Cardiac muscle cell (in vitro differentiated cells and primary cell): Measurements from ENCODE around the gene FGD4. TPM values are rescaled to one million over a fixed set of nuclear protein-coding genes. Genes with fewer than 3 reads are reported as not detected.
"Not testable (repeated sequence)": the region's sequence is repeated elsewhere in the genome, so short reads cannot be mapped to it uniquely, and the experiment has no call there.

Experiments used
- DNase-seq, 2 donors: peaks; one replicate each; pipeline versions ENCODE4 v3.0.0 to v3.0.0-alpha.2; 2010 to 2017; ENCODE audit warnings: low read depth in 1 of 2, low spot score in 1 of 2
- H3K27ac ChIP-seq: fragments of 200-600 bp; sonication (generic); 2 replicates; pipeline ENCODE4 v1.5.1; 2016
- H3K27me3 ChIP-seq: fragments of 200-600 bp; sonication (generic); 2 replicates; pipeline ENCODE4 v1.6.0; 2016; ENCODE audit warnings: control low read depth
- H3K36me3 ChIP-seq: fragments of 200-600 bp; sonication (generic); 2 replicates; pipeline ENCODE4 v1.5.1; 2016; ENCODE audit warnings: control low read depth
- H3K4me1 ChIP-seq: fragments of 200-600 bp; sonication (generic); 2 replicates; pipeline ENCODE4 v1.8.1; 2017; ENCODE audit warnings: low read depth, mild to moderate bottlenecking, mixed run types
- H3K4me3 ChIP-seq: fragments of 200-600 bp; sonication (generic); 2 replicates; pipeline ENCODE4 v1.5.1; 2016; ENCODE audit warnings: mild to moderate bottlenecking
- H3K9me3 ChIP-seq: fragments of 200-600 bp; sonication (generic); 2 replicates; pipeline ENCODE4 v1.5.1; 2017; ENCODE audit warnings: low read depth, mild to moderate bottlenecking, control low read depth
- polyA plus RNA-seq: library from polyadenylated mRNA; unstranded; fragments of >200 nt; fragmentation: Nextera tagmentation; extraction: Ambion mirVana; gene quantifications from 2 replicates; pipeline ENCODE4 v1.2.1, GENCODE V29; 2016
- total RNA-seq: library from RNA; depleted of rRNA; stranded (reverse); fragments of >200 nt; gene quantifications from 2 replicates; pipeline ENCODE4 v1.2.3, GENCODE V29; 2016
- TF ChIP-seq, protein P1 (sequence below): IDR thresholded peaks from 2 replicates; pipeline ENCODE4 v1.5.1; 2012; ENCODE audit warnings: low read depth, mild to moderate bottlenecking, low read length

Gene FGD4
- total and polyA plus RNA-seq, 2 experiments from 2014 or later = 2.5 to 7.3 TPM

DNA sequence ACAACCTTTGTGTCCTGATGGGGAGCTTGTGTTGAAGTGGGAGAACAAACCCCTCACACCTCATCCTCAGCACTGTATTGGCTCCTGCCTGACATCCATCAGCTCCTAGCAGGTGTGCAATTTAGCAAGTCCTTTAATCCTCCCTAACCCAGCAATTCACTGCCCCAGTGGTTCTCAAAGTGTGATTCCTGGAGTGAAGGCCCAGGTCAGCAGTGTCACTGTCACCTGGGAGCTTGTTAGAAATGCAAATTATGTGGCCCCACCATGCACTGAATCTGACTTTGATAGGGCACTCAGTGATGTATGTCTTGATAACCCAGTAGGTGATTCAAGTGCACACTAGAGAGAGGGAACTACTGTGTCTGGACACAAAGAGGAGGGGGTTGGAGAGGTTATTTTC is 133.6 kb downstream of the FGD4 start:
- Histone ChIP-seq H3K36me3 (no peaks in the 10 kb centered on the region), H3K9me3 (no peaks in the 10 kb centered on the region), H3K4me1 (peaks cover 25% of the 10 kb centered on the region), H3K27ac (no peak overlapping the region), H3K4me3 (no peak overlapping the region), H3K27me3 (no peaks in the 10 kb centered on the region)
- DNase-seq = no peak
- TF ChIP-seq, protein P1, sequence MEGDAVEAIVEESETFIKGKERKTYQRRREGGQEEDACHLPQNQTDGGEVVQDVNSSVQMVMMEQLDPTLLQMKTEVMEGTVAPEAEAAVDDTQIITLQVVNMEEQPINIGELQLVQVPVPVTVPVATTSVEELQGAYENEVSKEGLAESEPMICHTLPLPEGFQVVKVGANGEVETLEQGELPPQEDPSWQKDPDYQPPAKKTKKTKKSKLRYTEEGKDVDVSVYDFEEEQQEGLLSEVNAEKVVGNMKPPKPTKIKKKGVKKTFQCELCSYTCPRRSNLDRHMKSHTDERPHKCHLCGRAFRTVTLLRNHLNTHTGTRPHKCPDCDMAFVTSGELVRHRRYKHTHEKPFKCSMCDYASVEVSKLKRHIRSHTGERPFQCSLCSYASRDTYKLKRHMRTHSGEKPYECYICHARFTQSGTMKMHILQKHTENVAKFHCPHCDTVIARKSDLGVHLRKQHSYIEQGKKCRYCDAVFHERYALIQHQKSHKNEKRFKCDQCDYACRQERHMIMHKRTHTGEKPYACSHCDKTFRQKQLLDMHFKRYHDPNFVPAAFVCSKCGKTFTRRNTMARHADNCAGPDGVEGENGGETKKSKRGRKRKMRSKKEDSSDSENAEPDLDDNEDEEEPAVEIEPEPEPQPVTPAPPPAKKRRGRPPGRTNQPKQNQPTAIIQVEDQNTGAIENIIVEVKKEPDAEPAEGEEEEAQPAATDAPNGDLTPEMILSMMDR = no peak

- not testable (repeated sequence) for DNase-seq, H3K27ac ChIP-seq, H3K27me3 ChIP-seq, H3K9me3 ChIP-seq, H3K36me3 ChIP-seq, H3K4me3 ChIP-seq
- H3K4me1 ChIP-seq = peaks cover 25% of the 10 kb centered on the region
Measured at GRCh38 chr12:32533506-32533905, 134.1 kb downstream of the FGD4 start.

DNA sequence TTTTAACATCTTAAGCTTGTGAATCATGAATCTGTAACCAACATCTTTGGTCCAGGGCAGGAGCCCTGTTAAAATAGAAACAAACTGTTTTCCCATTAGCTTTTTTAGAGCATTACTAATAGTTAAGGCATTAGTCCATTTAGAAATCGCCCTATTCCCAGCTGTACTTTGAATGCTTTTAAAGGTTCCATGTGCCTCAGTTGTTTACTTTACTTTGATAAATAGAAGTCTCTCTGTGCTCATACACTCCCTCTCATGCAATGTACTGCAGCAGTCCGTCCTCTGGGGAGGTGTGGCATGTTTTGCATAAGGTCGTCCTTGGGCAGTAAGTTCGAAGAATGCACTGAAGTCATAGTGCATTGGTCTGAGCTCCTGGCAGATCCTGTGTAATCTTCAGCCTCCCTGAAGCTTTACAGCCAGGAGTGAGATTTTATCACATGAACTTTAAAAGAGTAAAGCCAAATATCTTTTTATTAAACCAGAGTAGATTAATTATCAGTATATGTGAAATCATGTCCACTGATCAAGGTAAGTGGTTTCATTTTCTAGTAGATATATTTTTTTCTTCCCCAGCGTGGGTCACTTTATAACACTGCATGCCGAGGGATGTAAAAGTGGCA is 134.7 kb downstream of the FGD4 start:
- TF ChIP-seq, protein P1 = no peak
- Histone ChIP-seq H3K4me1 (peaks cover 25% of the 10 kb centered on the region), H3K27me3 (no peaks in the 10 kb centered on the region), H3K9me3 (no peaks in the 10 kb centered on the region), H3K36me3 (no peaks in the 10 kb centered on the region), H3K4me3 (no peak overlapping the region), H3K27ac (no peak overlapping the region)
- DNase-seq = peak; percentile 67 to 77

DNA sequence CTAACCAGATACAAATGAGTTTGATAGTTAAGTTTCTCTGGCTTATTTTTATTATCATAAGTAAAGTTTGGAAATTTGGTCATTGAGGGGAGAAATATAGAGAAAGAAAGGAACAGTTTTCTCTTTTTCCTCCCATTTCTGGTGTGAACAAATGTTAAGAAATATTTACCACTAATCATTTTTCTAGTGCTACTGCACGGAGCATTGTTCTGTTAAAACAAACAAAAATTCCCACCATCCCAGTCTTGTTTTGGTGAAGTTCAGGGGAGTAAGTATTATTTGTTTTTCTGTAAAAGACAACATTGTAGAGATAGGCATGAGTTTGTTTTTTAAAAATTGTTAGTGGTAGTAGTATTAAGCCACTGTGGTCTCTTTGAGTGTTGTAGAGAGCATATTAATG is 135.3 kb downstream of the FGD4 start:
- H3K4me1 ChIP-seq = peaks cover 25% of the 10 kb centered on the region
- TF ChIP-seq, protein P1 = no peak
- no peak overlapping the region for H3K27ac ChIP-seq
- no peaks in the 10 kb centered on the region for H3K9me3 ChIP-seq
- H3K27me3 ChIP-seq = no peaks in the 10 kb centered on the region
- no peak overlapping the region for H3K4me3 ChIP-seq
- no peaks in the 10 kb centered on the region for H3K36me3 ChIP-seq
- DNase-seq = no peak

GRCh38 chr12:32535288-32535999 is 136.1 kb downstream of the FGD4 start:
- Histone ChIP-seq H3K4me3 (no peak overlapping the region), H3K4me1 (peaks cover 25% of the 10 kb centered on the region), H3K9me3 (no peaks in the 10 kb centered on the region), H3K36me3 (no peaks in the 10 kb centered on the region), H3K27me3 (no peaks in the 10 kb centered on the region), H3K27ac (peak overlapping the region; percentile 41)
- TF ChIP-seq, protein P1 = no peak
- peak; percentile 70 to 87 for DNase-seq

- Histone ChIP-seq H3K36me3 (no peaks in the 10 kb centered on the region), H3K4me3 (no peak overlapping the region), H3K27me3 (no peaks in the 10 kb centered on the region), H3K9me3 (no peaks in the 10 kb centered on the region), H3K27ac (peak overlapping the region; percentile 41), H3K4me1 (peaks cover 25% of the 10 kb centered on the region)
- TF ChIP-seq, protein P1 = no peak
- DNase-seq = no peak
Measured at GRCh38 chr12:32536000-32536345, 136.6 kb downstream of the FGD4 start.
